ENCODE results near the gene ANKRD27.

DNA sequence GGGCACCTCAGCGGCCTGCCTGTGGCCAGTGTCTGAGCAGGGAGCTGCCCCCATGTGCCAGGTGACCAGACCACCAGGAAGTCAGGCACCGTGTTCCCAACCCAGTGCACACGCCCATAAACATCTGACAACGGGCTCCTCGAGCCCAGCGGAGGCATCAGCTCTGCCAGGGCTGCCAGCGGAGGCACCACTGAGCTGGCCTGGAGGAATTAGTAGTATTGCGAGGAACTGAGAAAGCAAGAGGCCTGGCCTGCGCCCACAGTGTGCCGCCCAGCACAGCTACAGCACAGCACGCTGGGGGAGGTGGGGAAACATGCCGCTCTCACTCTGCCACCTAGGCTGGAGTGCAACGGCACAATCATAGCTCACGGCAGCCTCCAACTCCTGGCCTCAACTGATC is 44.6 kb downstream of the ANKRD27 start:
- TF ChIP-seq ZNF565 (CRISPR knock-in tag; conservative IDR thresholded peaks at IDR 0.05; ENCODE audit: low read depth) = no peak
- no peak for TF ChIP-seq PATZ1 (CRISPR knock-in tag; IDR thresholded peaks at IDR 0.05; ENCODE audit: borderline replicate concordance)
- TF ChIP-seq GLIS3 (CRISPR knock-in tag; IDR thresholded peaks at IDR 0.05) = no peak
- no peak for TF ChIP-seq PPARA (CRISPR knock-in tag; IDR thresholded peaks at IDR 0.05; ENCODE audit: borderline replicate concordance)
- no peak for TF ChIP-seq SNAI2 (CRISPR knock-in tag; IDR thresholded peaks at IDR 0.05)
- no peak for TF ChIP-seq ARNTL (CRISPR knock-in tag; IDR thresholded peaks at IDR 0.05; ENCODE audit: borderline replicate concordance, low read depth)
- no peak for TF ChIP-seq ZNF8 (CRISPR knock-in tag; IDR thresholded peaks at IDR 0.05)
